ENCODE data around the gene HEPACAM2.

Gene HEPACAM2

DNA sequence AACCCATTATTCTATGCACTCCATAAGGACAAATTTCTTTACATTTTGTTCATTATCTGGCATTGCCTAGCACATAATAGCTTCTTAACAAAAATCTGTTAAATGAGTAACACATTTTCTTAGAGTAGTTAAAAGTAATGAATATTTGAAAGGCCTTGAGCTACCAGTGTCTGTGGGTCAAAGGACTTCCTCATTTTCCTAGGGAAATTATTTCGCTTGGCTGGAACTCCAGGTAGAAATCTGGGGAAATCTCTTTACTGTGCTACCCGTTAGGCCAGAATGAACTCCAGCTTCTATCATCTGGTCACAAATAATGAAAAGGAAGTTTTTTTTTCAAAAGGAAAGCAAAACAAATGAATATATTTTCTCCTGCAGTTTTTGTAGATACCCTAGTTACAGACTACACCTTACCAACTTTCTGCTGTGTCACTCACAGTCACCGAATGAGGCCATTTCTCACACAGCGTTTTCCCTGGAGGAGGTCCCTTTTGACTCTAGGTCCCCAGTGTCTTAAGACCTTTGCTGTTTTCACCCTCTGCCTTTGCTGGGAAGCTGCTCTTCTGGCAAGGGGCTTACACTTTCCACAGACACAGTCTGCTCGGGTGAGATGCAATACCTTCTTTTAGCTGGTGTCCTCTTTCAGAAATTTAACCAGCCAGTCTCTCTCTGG, 79.7 kb downstream of the HEPACAM2 start:
- no peak for DNase-seq

- no peak for DNase-seq
Observed at GRCh38 chr7:93146036-93146435, 80.2 kb downstream of the HEPACAM2 start.

DNA sequence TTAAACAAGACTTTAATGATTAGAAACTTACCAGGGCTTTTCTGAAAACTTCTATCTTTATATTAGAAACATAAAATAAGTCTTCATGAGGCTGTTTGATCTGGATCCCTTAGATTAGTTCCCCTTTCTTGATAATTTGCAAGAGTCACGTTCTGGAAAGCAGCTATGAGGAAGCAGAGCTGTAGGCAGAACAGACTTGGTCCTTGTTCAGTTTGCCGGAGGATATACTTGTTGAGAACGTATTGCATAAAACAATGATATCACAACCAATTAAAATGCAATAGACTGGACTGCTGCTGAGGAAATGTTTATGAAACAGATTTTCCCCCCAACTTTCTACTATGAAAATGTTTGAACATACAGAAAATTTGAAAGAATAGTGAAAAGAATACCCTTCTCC, 80.9 kb downstream of the HEPACAM2 start:
- DNase-seq: no peak

- DNase-seq: no peak
Observed at GRCh38 chr7:93142127-93142526, 84.1 kb downstream of the HEPACAM2 start.

GRCh38 chr7:93140582-93141191, 85.6 kb downstream of the HEPACAM2 start:
- no peak for DNase-seq

- DNase-seq: no peak
Observed at GRCh38 chr7:93138576-93138975, 87.7 kb downstream of the HEPACAM2 start.

All from NCI-H226 (cell line).